HepG2 (cell line): ENCODE results near the gene BRMS1. TPM values are rescaled to one million over a fixed set of nuclear protein-coding genes. Genes with fewer than 3 reads are reported as not detected.

Source experiments
- CSRNP1 ChIP-seq: sonication (generic); formaldehyde crosslinking; IDR thresholded peaks from 2 replicates; pipeline ENCODE4 v1.8.1; 2023; ENCODE audit warnings: mild to moderate bottlenecking, missing genetic modification reagents
- DR1 ChIP-seq: sonication (generic); formaldehyde crosslinking; IDR thresholded peaks from 2 replicates; pipeline ENCODE4 v1.8.0; 2021; ENCODE audit warnings: mild to moderate bottlenecking, missing genetic modification reagents, inconsistent platforms
- EHMT2 ChIP-seq: fragments of 200-600 bp; sonication (generic); IDR thresholded peaks from 2 replicates; pipeline ENCODE4 v1.7.0; 2017; ENCODE audit warnings: antibody characterized with exemption, low read depth, low read length, borderline replicate concordance
- ESRRA ChIP-seq: sonication (generic); formaldehyde crosslinking; IDR thresholded peaks from 2 replicates; pipeline ENCODE4 v1.5.1; 2020; ENCODE audit warnings: mild to moderate bottlenecking, low read depth, missing genetic modification reagents
- HDAC1 ChIP-seq: sonication (generic); formaldehyde crosslinking; IDR thresholded peaks from 2 replicates; pipeline ENCODE4 v1.5.1; 2020; ENCODE audit warnings: mild to moderate bottlenecking, missing genetic modification reagents
- HOXA5 ChIP-seq: sonication (generic); formaldehyde crosslinking; IDR thresholded peaks from 2 replicates; pipeline ENCODE4 v1.4.0; 2020; ENCODE audit warnings: missing genetic modification reagents
- KLF6 ChIP-seq: IDR thresholded peaks from 2 replicates; pipeline ENCODE4 v1.8.0; 2016; ENCODE audit warnings: missing biosample characterization, missing genetic modification reagents
- MYC ChIP-seq: sonication (generic); formaldehyde crosslinking; IDR thresholded peaks from 2 replicates; pipeline ENCODE4 v1.9.0; 2021; ENCODE audit warnings: missing genetic modification reagents, borderline replicate concordance
- PITX1 ChIP-seq: sonication (generic); formaldehyde crosslinking; IDR thresholded peaks from 2 replicates; pipeline ENCODE4 v1.5.1; 2020; ENCODE audit warnings: mild to moderate bottlenecking, missing genetic modification reagents
- RAD21 ChIP-seq: fragments of 450-650 bp; formaldehyde crosslinking; IDR thresholded peaks from 2 replicates; pipeline ENCODE4 v1.5.0; 2020; ENCODE audit warnings: mild to moderate bottlenecking
- SALL1 ChIP-seq: sonication (generic); formaldehyde crosslinking; IDR thresholded peaks from 2 replicates; pipeline ENCODE4 v1.8.0; 2022; ENCODE audit warnings: mild to moderate bottlenecking, missing genetic modification reagents
- SIX4 ChIP-seq: sonication (generic); formaldehyde crosslinking; IDR thresholded peaks from 2 replicates; pipeline ENCODE4 v1.4.0; 2020; ENCODE audit warnings: missing genetic modification reagents
- SP4 ChIP-seq: sonication (generic); formaldehyde crosslinking; IDR thresholded peaks from 2 replicates; pipeline ENCODE4 v1.8.1; 2023; ENCODE audit warnings: mild to moderate bottlenecking, missing genetic modification reagents
- TBX2 ChIP-seq: sonication (generic); formaldehyde crosslinking; IDR thresholded peaks from 2 replicates; pipeline ENCODE4 v1.5.0; 2020; ENCODE audit warnings: missing genetic modification reagents, mild to moderate bottlenecking, borderline replicate concordance
- ZBTB1 ChIP-seq: sonication (generic); formaldehyde crosslinking; IDR thresholded peaks from 2 replicates; pipeline ENCODE4 v1.4.0; 2020; ENCODE audit warnings: missing genetic modification reagents, borderline replicate concordance
- ZBTB7B ChIP-seq: sonication (generic); formaldehyde crosslinking; IDR thresholded peaks from 2 replicates; pipeline ENCODE4 v1.4.0; 2020; ENCODE audit warnings: missing genetic modification reagents
- ZNF225 ChIP-seq: sonication (generic); formaldehyde crosslinking; IDR thresholded peaks from 2 replicates; pipeline ENCODE4 v1.4.0; 2020; ENCODE audit warnings: mild to moderate bottlenecking, missing genetic modification reagents
- ZNF260 ChIP-seq: sonication (generic); formaldehyde crosslinking; IDR thresholded peaks from 2 replicates; pipeline ENCODE4 v1.4.0; 2020; ENCODE audit warnings: missing genetic modification reagents, low read depth, mild to moderate bottlenecking, borderline replicate concordance
- ZNF276 ChIP-seq: sonication (generic); formaldehyde crosslinking; IDR thresholded peaks from 2 replicates; pipeline ENCODE4 v1.4.0; 2020; ENCODE audit warnings: mild to moderate bottlenecking, low read depth, missing genetic modification reagents
- ZNF296 ChIP-seq: sonication (generic); formaldehyde crosslinking; conservative IDR thresholded peaks from 2 replicates; pipeline ENCODE4 v1.5.0; 2020; ENCODE audit warnings: mild to moderate bottlenecking, missing genetic modification reagents
- ZNF616 ChIP-seq: sonication (generic); formaldehyde crosslinking; IDR thresholded peaks from 2 replicates; pipeline ENCODE4 v1.5.0; 2020; ENCODE audit warnings: low read depth, mild to moderate bottlenecking, missing genetic modification reagents
- ZNF747 ChIP-seq: sonication (generic); formaldehyde crosslinking; IDR thresholded peaks from 2 replicates; pipeline ENCODE4 v1.8.1; 2023; ENCODE audit warnings: missing genetic modification reagents, mild to moderate bottlenecking, borderline replicate concordance
- ZNF772 ChIP-seq: sonication (generic); formaldehyde crosslinking; IDR thresholded peaks from 2 replicates; pipeline ENCODE4 v1.5.0; 2020; ENCODE audit warnings: mild to moderate bottlenecking, missing genetic modification reagents
- ZNF800 ChIP-seq: sonication (generic); formaldehyde crosslinking; IDR thresholded peaks from 2 replicates; pipeline ENCODE4 v1.4.0; 2020; ENCODE audit warnings: missing genetic modification reagents
- polyA plus RNA-seq, 8 experiments: library from polyadenylated mRNA; depleted of rRNA in 3 of 8; stranded (reverse) in 7 of 8; unstranded in 1 of 8; fragments of >200 nt; fragmentation: Illumina TruSeq in 4 of 8; extraction: Trizol in 4 of 8; gene quantifications; 2 replicates each; pipeline versions ENCODE4 v1.2.1 to v1.2.3, GENCODE V29; 2011 to 2016; ENCODE audit warnings: low read depth in 4 of 8, missing spikeins in 1 of 8, mixed read lengths in 1 of 8; ENCODE audit not compliant: insufficient read depth in 1 of 8
- total RNA-seq, 5 experiments: library from RNA; depleted of rRNA; stranded (reverse); fragments of >200 nt; fragmentation: Illumina TruSeq; extraction: Trizol; gene quantifications; 2 replicates each; pipeline ENCODE4 v1.2.3, GENCODE V29; 2016; ENCODE audit warnings: low read depth in 1 of 5

BRMS1 gene
- total and polyA plus RNA-seq, 2 of the 13 experiments (the other 11 are each of a cell fraction or from before 2014, with no cell fraction given): 15.8 to 55.7 TPM

GRCh38 chr11:66346476-66347424, 1.8 kb upstream of the BRMS1 start (continued):
- TF ChIP-seq MYC (peak; percentile 67), SP4 (CRISPR knock-in tag) (0 out of 2 replicates have a peak, but pooled peaks have one; percentile 3), ESRRA (no peak), TBX2 (CRISPR knock-in tag) (peak; percentile 58), ZNF260 (CRISPR knock-in tag) (no peak), CSRNP1 (CRISPR knock-in tag) (peak; percentile 8; the same call in 1 of the 2 replicates), RAD21 (CRISPR knock-in tag) (no peak), ZNF800 (CRISPR knock-in tag) (peak; percentile 81), PITX1 (CRISPR knock-in tag) (peak; percentile 40; the same call in 1 of the 2 replicates), ZBTB7B (CRISPR knock-in tag) (peak; percentile 85; the same call in 1 of the 2 replicates), KLF6 (CRISPR knock-in tag) (0 out of 2 replicates have a peak, but pooled peaks have one; percentile 48), EHMT2 (no peak), HDAC1 (CRISPR knock-in tag) (peak; percentile 60), ZNF747 (CRISPR knock-in tag) (0 out of 2 replicates have a peak, but pooled peaks have one; percentile 15), DR1 (CRISPR knock-in tag) (0 out of 2 replicates have a peak, but pooled peaks have one; percentile 14), ZNF296 (CRISPR knock-in tag) (peak; percentile 77; the same call in 1 of the 2 replicates), HOXA5 (CRISPR knock-in tag) (peak; percentile 67; the same call in 1 of the 2 replicates), ZNF616 (peak; percentile 19; the same call in 1 of the 2 replicates), ZNF225 (peak; percentile 50; the same call in 1 of the 2 replicates), ZNF772 (CRISPR knock-in tag) (peak; percentile 23; the same call in 1 of the 2 replicates), SALL1 (0 out of 2 replicates have a peak, but pooled peaks have one; percentile 46), SIX4 (no peak), ZBTB1 (CRISPR knock-in tag) (no peak), ZNF276 (no peak)
